H9 (cell line): ENCODE data around the gene B4GALNT2. TPM values are rescaled to one million over a fixed set of nuclear protein-coding genes. Genes with fewer than 3 reads are reported as not detected.

Source experiments
- DNase-seq: peaks from one replicate; pipeline ENCODE4 v3.0.0-alpha.2; 2017
- H2AFZ ChIP-seq: one replicate; pipeline ENCODE4 v1.6.1; 2013; ENCODE audit warnings: mild to moderate bottlenecking, low read length, control low read depth, moderate library complexity
- H2AK5ac ChIP-seq: 2 replicates; pipeline ENCODE4 v1.6.1; 2013; ENCODE audit warnings: low read length, control low read depth, mixed read lengths; ENCODE audit not compliant: insufficient read length
- H2BK120ac ChIP-seq: one replicate; pipeline ENCODE4 v1.6.1; 2013; ENCODE audit warnings: low read depth, mild to moderate bottlenecking, low read length, control low read depth, inconsistent platforms; ENCODE audit not compliant: poor library complexity, severe bottlenecking
- H2BK12ac ChIP-seq: 2 replicates; pipeline ENCODE4 v1.6.1; 2013; ENCODE audit warnings: low read length, control low read depth, mixed read lengths, low read depth; ENCODE audit not compliant: insufficient read length
- H2BK15ac ChIP-seq: 2 replicates; pipeline ENCODE4 v1.6.1; 2013; ENCODE audit warnings: low read depth, low read length, control low read depth
- H2BK20ac ChIP-seq: one replicate; pipeline ENCODE4 v1.6.1; 2013; ENCODE audit warnings: low read depth, mild to moderate bottlenecking, low read length, control low read depth, inconsistent platforms; ENCODE audit not compliant: poor library complexity, severe bottlenecking
- H2BK5ac ChIP-seq: 2 replicates; pipeline ENCODE4 v1.6.1; 2013; ENCODE audit warnings: low read length, control low read depth, mixed read lengths; ENCODE audit not compliant: insufficient read length
- H3K14ac ChIP-seq: 2 replicates; pipeline ENCODE4 v1.6.1; 2013; ENCODE audit warnings: low read length, control low read depth; ENCODE audit not compliant: insufficient read depth
- H3K18ac ChIP-seq: 2 replicates; pipeline ENCODE4 v1.6.1; 2013; ENCODE audit warnings: low read depth, mild to moderate bottlenecking, mixed read lengths, low read length, control low read depth; ENCODE audit not compliant: insufficient read length
- H3K23ac ChIP-seq: 2 replicates; pipeline ENCODE4 v1.6.1; 2013; ENCODE audit warnings: low read length, control low read depth, mixed read lengths, low read depth; ENCODE audit not compliant: insufficient read length
- H3K23me2 ChIP-seq: 2 replicates; pipeline ENCODE4 v1.6.1; 2013; ENCODE audit warnings: low read depth, mild to moderate bottlenecking, mixed read lengths, low read length, control low read depth; ENCODE audit not compliant: insufficient read length, poor library complexity, severe bottlenecking
- H3K27ac ChIP-seq: 2 replicates; pipeline ENCODE4 v1.5.1; 2013; ENCODE audit warnings: low read length, control low read depth, mixed read lengths, low read depth; ENCODE audit not compliant: insufficient read length
- H3K27me3 ChIP-seq: 2 replicates; pipeline ENCODE4 v1.6.1; 2013; ENCODE audit warnings: low read length, control low read depth, inconsistent platforms; ENCODE audit not compliant: insufficient read depth
- H3K4ac ChIP-seq: 2 replicates; pipeline ENCODE4 v1.6.1; 2013; ENCODE audit warnings: low read depth, mild to moderate bottlenecking, control low read depth, inconsistent platforms, low read length, moderate library complexity
- H3K4me1 ChIP-seq: 2 replicates; pipeline ENCODE4 v1.6.1; 2013; ENCODE audit warnings: low read length, control low read depth, inconsistent platforms; ENCODE audit not compliant: insufficient read depth
- H3K4me2 ChIP-seq: 2 replicates; pipeline ENCODE4 v1.6.1; 2013; ENCODE audit warnings: low read length, control low read depth, mixed read lengths; ENCODE audit not compliant: insufficient read length, insufficient read depth
- H3K56ac ChIP-seq: 2 replicates; pipeline ENCODE4 v1.6.1; 2013; ENCODE audit warnings: low read depth, mild to moderate bottlenecking, mixed read lengths, low read length, control low read depth; ENCODE audit not compliant: insufficient read length
- H3K79me1 ChIP-seq: 2 replicates; pipeline ENCODE4 v1.6.1; 2013; ENCODE audit warnings: low read depth, mild to moderate bottlenecking, moderate library complexity, low read length, control low read depth, inconsistent platforms; ENCODE audit not compliant: insufficient read depth, poor library complexity, severe bottlenecking
- H3K79me2 ChIP-seq: 2 replicates; pipeline ENCODE4 v1.6.1; 2013; ENCODE audit warnings: low read length, control low read depth, inconsistent platforms; ENCODE audit not compliant: insufficient read depth
- H3K9ac ChIP-seq: 2 replicates; pipeline ENCODE4 v1.6.1; 2013; ENCODE audit warnings: low read length, control low read depth, mixed read lengths; ENCODE audit not compliant: insufficient read length; ENCODE audit errors: extremely low read depth
- H3K9me3 ChIP-seq: one replicate; pipeline ENCODE4 v1.6.1; 2013; ENCODE audit warnings: low read depth, low read length, inconsistent platforms; ENCODE audit not compliant: control insufficient read depth
- H3T11ph ChIP-seq: one replicate; pipeline ENCODE4 v1.6.1; 2013; ENCODE audit warnings: mild to moderate bottlenecking, low read length, control low read depth, inconsistent platforms
- H4K20me1 ChIP-seq: one replicate; pipeline ENCODE4 v1.6.1; 2013; ENCODE audit not compliant: control insufficient read depth, insufficient read length, insufficient read depth
- H4K5ac ChIP-seq: 2 replicates; pipeline ENCODE4 v1.6.1; 2013; ENCODE audit warnings: low read depth, mild to moderate bottlenecking, mixed read lengths, low read length, control low read depth; ENCODE audit not compliant: insufficient read length
- H4K8ac ChIP-seq: replicated peaks from 2 replicates; pipeline ENCODE4 v1.6.1; 2013; ENCODE audit warnings: low read length, control low read depth, mixed read lengths, low read depth; ENCODE audit not compliant: insufficient read length
- H4K91ac ChIP-seq: 2 replicates; pipeline ENCODE4 v1.6.1; 2013; ENCODE audit warnings: low read depth, mild to moderate bottlenecking, moderate library complexity, mixed read lengths, low read length, control low read depth; ENCODE audit not compliant: insufficient read length
- H3K27ac Mint-ChIP-seq, 3 experiments: 2 replicates in 2 of 3; 3 replicates in 1 of 3; pipeline ENCODE4 v1.8.0; 2020 to 2021; ENCODE audit warnings: mixed read lengths in 3 of 3, mild to moderate bottlenecking in 1 of 3, moderate library complexity in 1 of 3
- H3K27me3 Mint-ChIP-seq: 2 replicates; pipeline ENCODE4 v1.8.0; 2021; ENCODE audit warnings: low read depth, mild to moderate bottlenecking, moderate library complexity, mixed read lengths
- H3K36me3 Mint-ChIP-seq, 3 experiments: 2 replicates in 2 of 3; 3 replicates in 1 of 3; pipeline ENCODE4 v1.8.0; 2020 to 2021; ENCODE audit warnings: low read depth in 3 of 3, mixed read lengths in 3 of 3; ENCODE audit not compliant: insufficient read depth in 1 of 3
- H3K4me1 Mint-ChIP-seq, 2 experiments: 2 replicates each; pipeline ENCODE4 v1.8.0; 2020; ENCODE audit warnings: mixed read lengths in 2 of 2
- H3K4me3 Mint-ChIP-seq, 2 experiments: 2 replicates in 1 of 2; 3 replicates in 1 of 2; pipeline ENCODE4 v1.8.0; 2020 to 2021; ENCODE audit warnings: mild to moderate bottlenecking in 2 of 2, mixed read lengths in 2 of 2, moderate library complexity in 1 of 2
- H3K9me3 Mint-ChIP-seq, 2 experiments: 2 replicates in 1 of 2; 3 replicates in 1 of 2; pipeline ENCODE4 v1.8.0; 2020; ENCODE audit warnings: mild to moderate bottlenecking in 2 of 2, mixed read lengths in 2 of 2, moderate library complexity in 1 of 2
- WGBS: extraction: QIAGEN DNeasy Blood & Tissue Kit; methylation state at CpG from one replicate; pipeline ENCODE4 v1.1.7; 2013; ENCODE audit warnings: missing lambda C conversion rate, low lambda C conversion rate, mixed read lengths; ENCODE audit not compliant: insufficient read length; ENCODE audit errors: extremely low coverage; 5-methylcytosine and 5-hydroxymethylcytosine counted together
- total RNA-seq: library from RNA; stranded (reverse); gene quantifications from 2 replicates; pipeline ENCODE4 v1.2.1, GENCODE V29; 2021
- TF ChIP-seq, protein P1 (sequence below): fragments of 200-600 bp; sonication (generic); conservative IDR thresholded peaks from 3 replicates; pipeline ENCODE4 v1.8.0; 2021; ENCODE audit warnings: antibody characterized with exemption, mild to moderate bottlenecking

The B4GALNT2 gene
- total RNA-seq, 1 experiment from 2014 or later: not detected

DNA sequence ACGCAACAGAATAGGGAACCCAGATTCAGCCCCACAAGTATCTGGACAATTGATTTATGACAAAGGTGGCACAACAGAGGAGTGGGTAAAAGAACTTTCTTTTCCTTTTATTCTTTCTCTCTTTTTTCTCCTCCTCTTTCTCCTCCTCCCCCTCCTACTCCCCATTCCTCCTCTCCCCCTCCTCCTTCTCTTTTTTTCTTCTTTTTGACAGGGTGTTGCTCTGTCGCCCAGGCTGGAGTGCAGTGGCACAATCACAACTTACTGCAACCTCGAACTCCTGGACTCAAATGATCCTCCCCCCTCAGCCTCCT, 61.7 kb downstream of the B4GALNT2 start:
- peak overlapping the region; percentile 74 for H3K4me2 ChIP-seq
- H3K27me3 Mint-ChIP-seq: peaks cover 2% of the 10 kb centered on the region
- H4K91ac ChIP-seq: no peak overlapping the region
- H3K27me3 ChIP-seq: no peaks in the 10 kb centered on the region
- peak overlapping the region; percentile 91 to 92 for H3K4me3 Mint-ChIP-seq
- no peak overlapping the region for H3K4ac ChIP-seq
- no peaks in the 10 kb centered on the region for H3K79me1 ChIP-seq
- H2BK20ac ChIP-seq: no peak overlapping the region
- H3K18ac ChIP-seq: no peak overlapping the region
- no peak overlapping the region for H3K56ac ChIP-seq
- H2AFZ ChIP-seq: peak overlapping the region; percentile 58
- TF ChIP-seq, protein P1, sequence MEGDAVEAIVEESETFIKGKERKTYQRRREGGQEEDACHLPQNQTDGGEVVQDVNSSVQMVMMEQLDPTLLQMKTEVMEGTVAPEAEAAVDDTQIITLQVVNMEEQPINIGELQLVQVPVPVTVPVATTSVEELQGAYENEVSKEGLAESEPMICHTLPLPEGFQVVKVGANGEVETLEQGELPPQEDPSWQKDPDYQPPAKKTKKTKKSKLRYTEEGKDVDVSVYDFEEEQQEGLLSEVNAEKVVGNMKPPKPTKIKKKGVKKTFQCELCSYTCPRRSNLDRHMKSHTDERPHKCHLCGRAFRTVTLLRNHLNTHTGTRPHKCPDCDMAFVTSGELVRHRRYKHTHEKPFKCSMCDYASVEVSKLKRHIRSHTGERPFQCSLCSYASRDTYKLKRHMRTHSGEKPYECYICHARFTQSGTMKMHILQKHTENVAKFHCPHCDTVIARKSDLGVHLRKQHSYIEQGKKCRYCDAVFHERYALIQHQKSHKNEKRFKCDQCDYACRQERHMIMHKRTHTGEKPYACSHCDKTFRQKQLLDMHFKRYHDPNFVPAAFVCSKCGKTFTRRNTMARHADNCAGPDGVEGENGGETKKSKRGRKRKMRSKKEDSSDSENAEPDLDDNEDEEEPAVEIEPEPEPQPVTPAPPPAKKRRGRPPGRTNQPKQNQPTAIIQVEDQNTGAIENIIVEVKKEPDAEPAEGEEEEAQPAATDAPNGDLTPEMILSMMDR: no peak
- H4K20me1 ChIP-seq: no peaks in the 10 kb centered on the region
- DNase-seq: no peak
- no CpG with 5 or more reads among the region's 3 CpGs for WGBS
- H3K14ac ChIP-seq: no peak overlapping the region
- no peak overlapping the region for H4K8ac ChIP-seq
- no peaks in the 10 kb centered on the region for H3K9me3 Mint-ChIP-seq
- no peaks in the 10 kb centered on the region for H3K79me2 ChIP-seq
- no peak overlapping the region for H2BK15ac ChIP-seq
- H3K4me1 Mint-ChIP-seq: peaks cover 8 to 13% of the 10 kb centered on the region in 2 experiments
- no peak overlapping the region for H3K27ac ChIP-seq
- no peak overlapping the region for H3T11ph ChIP-seq
- no peak overlapping the region for H3K27ac Mint-ChIP-seq
- no peaks in the 10 kb centered on the region for H3K9me3 ChIP-seq
- H3K23ac ChIP-seq: no peak overlapping the region
- H3K4me1 ChIP-seq: no peaks in the 10 kb centered on the region; the same call in 1 of the 2 replicates
- no peak overlapping the region for H3K9ac ChIP-seq
- H3K36me3 Mint-ChIP-seq: no peaks in the 10 kb centered on the region
- H2BK5ac ChIP-seq: no peak overlapping the region
- no peak overlapping the region for H2BK120ac ChIP-seq
- no peak overlapping the region for H2AK5ac ChIP-seq
- no peak overlapping the region for H2BK12ac ChIP-seq
- peaks cover 6% of the 10 kb centered on the region for H3K23me2 ChIP-seq
- no peak overlapping the region for H4K5ac ChIP-seq
